ENCODE results near the gene LDLRAD3. TPM values are rescaled to one million over a fixed set of nuclear protein-coding genes. Genes with fewer than 3 reads are reported as not detected.
A peak's percentile ranks its signal among the peaks of the same experiment; 100 is the strongest.

LDLRAD3 gene
- total RNA-seq, 1 donor from 2014 or later: 47.5 TPM

DNA sequence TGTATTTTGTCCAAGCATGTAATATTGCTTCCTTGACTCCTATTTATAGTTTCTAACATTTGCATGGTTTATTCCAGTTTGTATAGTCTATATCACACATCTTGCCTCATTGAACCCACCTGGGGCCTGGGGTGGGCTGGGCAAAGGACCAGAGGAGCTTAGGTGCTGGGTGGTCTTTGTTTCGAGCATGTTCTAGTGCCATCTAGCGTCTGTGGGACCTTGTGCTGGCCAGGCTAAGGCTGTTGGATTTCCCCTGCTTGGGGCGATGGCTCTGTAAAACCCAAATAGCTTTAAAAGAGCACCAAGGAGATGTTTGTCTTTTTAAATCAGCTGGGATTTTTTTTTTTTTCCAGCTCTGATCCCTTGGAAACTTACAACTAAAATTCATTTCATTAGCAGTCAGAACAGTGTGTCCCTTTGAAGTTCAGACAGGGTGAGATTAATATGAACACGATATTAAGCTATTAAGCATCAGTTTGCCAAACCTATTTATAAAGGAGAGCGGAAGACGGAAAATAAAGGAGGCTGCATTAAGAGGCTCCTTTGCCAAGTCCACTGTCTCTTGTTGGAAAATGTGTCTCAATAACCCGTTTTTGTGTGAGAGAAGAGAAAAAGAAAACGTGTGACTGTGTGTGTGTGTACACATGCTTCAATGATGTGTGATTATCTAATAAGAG lies 188.0 kb downstream of the LDLRAD3 start:
- intact Hi-C loops (cut with DNase I): no loop called here
- ATAC-seq (peak; percentile 93), DNase-seq (ENCODE audit: low spot score) (peak; percentile 76)

GRCh38 chr11:36132940-36133339 lies 189.1 kb downstream of the LDLRAD3 start:
- ATAC-seq: no peak
- DNase-seq (ENCODE audit: low spot score): no peak
- intact Hi-C loops (cut with DNase I): no loop called here

GRCh38 chr11:36135076-36135475 lies 191.2 kb downstream of the LDLRAD3 start:
- intact Hi-C loops (cut with DNase I): no loop called here
- no peak for ATAC-seq

DNA sequence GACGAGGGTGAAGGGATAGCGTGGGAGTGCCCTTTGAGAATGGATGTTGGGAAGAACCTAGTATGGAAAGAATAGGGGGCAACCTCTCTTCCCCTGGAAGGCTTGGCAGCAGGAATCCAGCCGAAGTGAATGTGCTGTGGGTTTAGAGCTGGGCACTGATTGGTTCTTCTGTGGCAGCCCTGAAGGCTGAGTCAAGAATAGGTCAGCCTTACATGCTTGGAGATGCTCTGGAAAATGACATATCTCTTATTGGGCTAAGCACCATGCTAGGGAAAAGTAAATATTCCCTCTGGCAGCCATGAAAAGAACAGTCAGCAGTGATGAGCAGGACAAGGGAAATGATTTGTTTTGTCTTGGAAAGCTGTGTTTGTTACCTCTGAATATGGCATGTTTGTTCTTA lies 195.9 kb downstream of the LDLRAD3 start:
- DNase-seq (ENCODE audit: low spot score) (no peak), ATAC-seq (no peak)
- intact Hi-C loops (cut with DNase I): no loop called here

More at GRCh38 chr11:36135076-36135475, 191.2 kb downstream of the LDLRAD3 start:
- no peak for DNase-seq (ENCODE audit: low spot score)

DNA sequence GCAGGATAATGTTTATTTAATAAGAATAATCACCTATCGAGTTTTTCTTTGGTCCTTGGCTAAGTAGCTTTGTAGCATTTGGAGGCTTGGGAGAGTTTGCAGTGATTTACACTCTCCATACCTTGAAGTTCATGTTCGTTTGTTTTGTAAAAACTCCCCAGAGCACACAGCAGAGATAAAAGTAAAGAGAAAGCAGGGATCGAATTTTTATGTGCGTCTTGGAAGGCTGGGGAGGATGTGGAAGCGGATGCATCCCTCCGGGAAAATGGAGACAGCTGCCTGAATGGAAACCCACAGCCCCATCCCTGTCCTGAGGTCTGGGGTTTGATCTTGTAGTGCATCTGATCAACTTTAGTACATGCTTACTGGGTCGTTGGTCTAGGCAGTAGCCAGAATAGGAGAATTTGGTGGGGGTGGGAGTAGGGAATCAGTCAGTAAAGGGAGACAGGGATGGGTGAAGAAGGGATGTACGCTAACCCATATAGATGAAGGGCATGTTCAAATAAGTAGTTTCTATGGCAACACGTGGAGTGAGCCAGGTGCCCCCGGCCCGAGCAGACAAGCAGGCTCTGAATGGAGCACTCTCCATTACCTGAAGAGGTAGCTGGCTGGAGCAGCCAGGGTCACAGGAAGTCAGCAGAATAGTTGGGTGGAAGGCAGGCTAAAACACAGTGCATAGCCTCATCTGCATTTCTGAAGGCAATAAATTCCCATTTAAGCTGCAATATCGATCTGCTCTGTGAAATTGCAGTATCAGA lies 197.5 kb downstream of the LDLRAD3 start:
- intact Hi-C loops (cut with DNase I): no loop called here
- no peak for DNase-seq (ENCODE audit: low spot score)
- ATAC-seq: no peak

- ATAC-seq (no peak), DNase-seq (ENCODE audit: low spot score) (no peak)
- intact Hi-C loops (cut with DNase I): no loop called here
Measured at GRCh38 chr11:36141956-36142355, 198.1 kb downstream of the LDLRAD3 start.

DNA sequence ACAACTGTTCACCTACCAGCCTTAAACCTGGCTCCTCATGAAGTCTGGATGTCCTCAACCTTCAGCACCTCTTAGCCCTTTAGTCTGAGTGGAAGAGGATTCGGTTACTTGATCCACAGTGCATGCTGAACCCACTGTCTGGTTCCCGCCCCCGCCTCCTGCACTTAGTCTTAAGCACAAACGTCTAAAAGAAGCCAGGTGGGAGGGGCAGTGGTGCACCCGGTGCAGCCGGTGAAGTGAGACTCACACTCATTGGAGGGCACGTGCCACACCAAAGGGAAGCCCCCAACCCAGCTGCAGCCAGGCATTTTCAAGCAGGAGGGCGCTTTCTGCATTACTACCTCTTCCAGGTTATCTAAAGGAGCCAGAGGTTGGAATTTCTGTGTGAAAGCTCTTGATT lies 198.6 kb downstream of the LDLRAD3 start:
- intact Hi-C loops (cut with DNase I): no loop called here
- ATAC-seq (no peak), DNase-seq (ENCODE audit: low spot score) (no peak)

- intact Hi-C loops (cut with DNase I): no loop called here
- DNase-seq (ENCODE audit: low spot score) (no peak), ATAC-seq (no peak)
Measured at GRCh38 chr11:36142879-36143278, 199.0 kb downstream of the LDLRAD3 start.

DNA sequence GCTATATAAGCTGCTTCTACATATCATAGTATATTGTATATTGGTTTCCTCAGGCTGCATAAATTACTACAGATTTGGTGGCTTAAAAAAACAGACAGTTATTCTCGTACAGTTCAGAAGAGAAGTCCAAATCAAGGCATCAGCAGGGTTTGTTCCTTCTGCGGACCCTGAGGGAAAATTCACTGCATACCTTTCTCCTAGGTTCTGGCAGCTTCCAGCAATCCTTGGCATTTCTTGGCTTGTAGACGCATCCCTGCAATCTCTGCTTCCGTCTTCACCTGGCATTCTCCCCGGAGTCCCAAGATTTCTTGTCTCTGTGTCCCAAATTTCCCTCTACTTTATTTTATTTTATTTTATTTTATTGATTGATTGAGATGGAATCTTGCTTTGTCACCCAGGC lies 202.6 kb downstream of the LDLRAD3 start:
- intact Hi-C loops (cut with DNase I): no loop called here
- ATAC-seq: no peak
- DNase-seq (ENCODE audit: low spot score): no peak

- no peak for DNase-seq (ENCODE audit: low spot score)
- ATAC-seq: no peak
- intact Hi-C loops (cut with DNase I): no loop called here
Measured at GRCh38 chr11:36147491-36147890, 203.6 kb downstream of the LDLRAD3 start.

DNA sequence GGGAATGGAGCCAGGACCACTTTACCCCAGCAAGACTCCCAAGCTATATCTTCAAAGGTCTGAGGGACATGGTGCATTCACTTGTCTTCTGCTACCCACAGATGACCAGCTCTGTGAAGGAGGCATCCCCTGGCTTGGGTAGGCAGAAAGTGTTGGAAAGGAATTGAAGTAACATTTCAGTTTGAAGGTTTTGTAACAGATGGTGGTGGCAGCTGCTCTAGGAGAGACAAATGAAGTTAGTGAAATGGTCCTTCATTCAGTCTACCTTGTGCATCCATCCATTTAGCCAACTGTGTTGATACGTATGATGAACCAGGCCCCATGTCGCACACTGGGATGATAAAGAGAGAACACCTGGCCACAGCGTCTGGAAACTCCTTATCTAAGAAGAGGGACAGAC lies 204.8 kb downstream of the LDLRAD3 start:
- no peak for ATAC-seq

DNA sequence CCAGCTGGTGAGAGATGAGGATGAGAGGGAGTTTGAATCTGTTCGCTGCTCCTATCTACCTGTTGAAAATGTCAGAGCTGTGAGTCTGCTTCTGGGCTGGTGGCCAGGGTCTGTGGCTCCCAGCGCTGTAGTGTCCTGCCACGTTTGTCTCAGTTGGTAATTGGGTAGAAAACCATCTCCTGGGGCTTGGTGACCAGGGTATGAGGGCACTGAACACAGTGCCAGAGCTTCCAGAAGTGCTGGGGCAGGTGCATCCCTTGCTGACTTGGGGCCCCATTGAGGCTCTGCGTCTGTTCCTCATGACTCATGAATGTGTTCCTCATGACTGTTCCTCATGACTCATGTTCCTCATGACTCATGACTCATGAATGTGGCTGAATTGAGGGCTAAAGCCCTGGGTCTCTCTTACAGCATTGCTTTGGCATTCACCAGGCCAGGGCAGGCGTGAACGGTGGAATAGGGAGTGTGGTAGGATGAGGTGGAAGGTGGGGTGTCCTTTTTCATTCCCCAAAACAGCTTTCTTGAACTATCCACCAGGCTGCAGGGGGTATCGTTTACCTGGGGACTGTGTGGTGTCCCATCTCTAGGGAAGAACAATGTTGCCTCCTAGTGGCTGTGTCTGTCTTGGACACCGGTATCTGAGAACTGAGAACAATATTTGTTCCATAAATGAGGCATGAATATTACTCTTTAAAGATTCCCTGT lies 205.8 kb downstream of the LDLRAD3 start:
- intact Hi-C loops (cut with DNase I): no loop called here
- ATAC-seq (peak; percentile 88), DNase-seq (ENCODE audit: low spot score) (no peak)

More for the DNA sequence above, 204.8 kb downstream of the LDLRAD3 start:
- DNase-seq (ENCODE audit: low spot score): no peak
- intact Hi-C loops (cut with DNase I): no loop called here

- intact Hi-C loops (cut with DNase I): no loop called here
Measured at GRCh38 chr11:36150986-36151385, 207.1 kb downstream of the LDLRAD3 start.

GRCh38 chr11:36151933-36152580 lies 208.2 kb downstream of the LDLRAD3 start:
- intact Hi-C loops (cut with DNase I): no loop called here
- no peak for DNase-seq (ENCODE audit: low spot score)
- ATAC-seq: no peak

More at GRCh38 chr11:36150986-36151385, 207.1 kb downstream of the LDLRAD3 start:
- ATAC-seq: no peak
- no peak for DNase-seq (ENCODE audit: low spot score)

DNA sequence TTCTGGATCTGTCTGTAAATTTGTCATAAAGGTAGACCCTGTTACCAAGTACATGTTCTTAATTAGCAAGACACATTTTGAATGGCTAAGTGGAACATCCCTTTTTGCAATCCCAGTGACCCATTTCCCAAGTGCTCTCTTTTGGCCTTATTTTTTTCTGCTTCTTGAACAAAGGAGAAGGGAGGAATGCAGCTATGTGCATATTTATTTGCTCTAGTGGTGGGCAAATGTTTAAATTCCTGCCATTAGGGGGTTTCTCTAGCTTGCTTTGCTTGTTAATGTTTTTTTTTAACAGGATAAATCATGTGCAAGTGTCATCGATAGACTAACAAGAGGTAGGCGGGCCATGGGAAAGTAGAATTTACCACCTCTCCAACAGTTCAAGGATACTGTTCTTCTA lies 209.7 kb downstream of the LDLRAD3 start:
- no peak for ATAC-seq
- intact Hi-C loops (cut with DNase I): no loop called here
- DNase-seq (ENCODE audit: low spot score): no peak

- DNase-seq (ENCODE audit: low spot score) (no peak), ATAC-seq (no peak)
- intact Hi-C loops (cut with DNase I): no loop called here
Measured at GRCh38 chr11:36155124-36155561, 211.3 kb downstream of the LDLRAD3 start.

DNA sequence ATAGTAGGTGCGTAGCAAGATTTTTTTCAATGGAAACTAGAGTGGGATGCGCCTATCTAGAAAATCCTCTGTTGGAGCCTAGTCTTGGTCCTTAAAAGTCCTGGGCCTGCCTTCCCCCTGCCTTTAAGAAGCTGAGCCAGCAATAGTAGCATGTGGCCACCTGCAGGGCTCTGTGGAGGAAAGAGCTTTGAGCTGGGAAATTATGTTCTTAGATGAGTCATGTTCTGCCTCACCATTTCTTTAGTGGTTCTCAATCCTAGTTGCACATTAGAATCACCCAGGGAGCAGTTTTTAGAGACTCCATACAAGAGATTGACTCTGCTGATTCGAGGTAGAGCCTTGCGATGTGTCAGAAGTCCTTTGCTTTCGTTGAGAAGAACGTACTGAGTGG lies 211.9 kb downstream of the LDLRAD3 start:
- DNase-seq (ENCODE audit: low spot score) (no peak), ATAC-seq (peak; percentile 8)
- intact Hi-C loops (cut with DNase I): no loop called here

DNA sequence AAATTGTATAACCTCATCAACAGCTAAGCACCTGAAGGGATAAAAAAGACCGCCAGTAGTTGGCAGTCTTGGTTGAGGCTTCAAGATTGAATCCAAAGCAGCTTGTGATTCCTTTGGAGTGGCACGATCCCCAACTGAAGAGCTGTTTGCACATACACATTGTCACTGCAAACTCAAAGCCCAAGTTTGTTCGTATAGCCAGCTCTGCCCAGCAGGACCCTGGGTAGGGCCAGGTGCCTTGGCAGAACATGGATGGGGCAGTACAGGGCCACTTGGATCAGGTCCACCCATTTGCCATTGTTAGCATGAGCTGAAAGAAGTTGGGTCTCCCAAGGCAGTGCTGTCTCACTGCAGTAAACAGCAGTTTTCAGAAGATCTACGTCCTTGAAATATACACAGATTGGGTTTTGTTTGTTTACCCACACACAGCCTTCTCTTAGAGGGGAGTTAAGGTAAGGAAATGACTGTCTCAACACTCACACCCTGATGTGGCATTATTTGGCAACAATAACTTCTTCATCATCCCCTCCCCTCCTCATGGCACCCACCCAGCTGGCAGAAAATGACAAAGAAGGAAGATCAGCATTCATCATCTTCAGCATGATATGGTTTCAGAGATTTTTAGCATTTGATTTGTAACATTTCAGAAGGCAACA lies 212.4 kb downstream of the LDLRAD3 start:
- intact Hi-C loops (cut with DNase I): no loop called here
- no peak for DNase-seq (ENCODE audit: low spot score)
- ATAC-seq: peak; percentile 18
